Measurements from ENCODE around the gene GLI1.
A peak's percentile ranks its signal among the peaks of the same experiment; 100 is the strongest.

The GLI1 gene

DNA sequence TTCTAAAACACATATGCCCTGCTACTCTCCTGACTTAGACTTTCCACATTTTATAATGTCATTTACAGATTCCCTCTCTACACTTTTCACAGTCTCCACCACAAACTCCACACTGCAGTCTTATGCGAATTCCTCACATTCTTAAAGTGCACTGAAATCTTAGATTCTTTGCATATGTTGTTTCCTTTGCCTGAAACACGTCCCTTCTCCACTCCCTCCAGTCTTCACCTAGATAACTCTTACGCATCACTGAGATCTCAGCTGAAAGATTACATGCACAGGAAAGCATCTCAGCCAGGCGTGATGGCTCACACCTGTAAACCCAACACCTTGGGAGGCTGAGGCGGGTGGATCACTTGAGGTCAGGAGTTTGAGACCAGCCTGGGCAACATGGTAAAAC, 23.9 kb downstream of the GLI1 start:
- H3K27me3 ChIP-seq (ENCODE audit: insufficient read depth, poor library complexity, severe bottlenecking): no peaks in the 10 kb centered on the region
- H3K4me3 ChIP-seq (replicated peaks; ENCODE audit: insufficient read depth, low read length): no peak overlapping the region
- no peak overlapping the region for H3K27ac ChIP-seq (replicated peaks)
- TF ChIP-seq, protein P1, sequence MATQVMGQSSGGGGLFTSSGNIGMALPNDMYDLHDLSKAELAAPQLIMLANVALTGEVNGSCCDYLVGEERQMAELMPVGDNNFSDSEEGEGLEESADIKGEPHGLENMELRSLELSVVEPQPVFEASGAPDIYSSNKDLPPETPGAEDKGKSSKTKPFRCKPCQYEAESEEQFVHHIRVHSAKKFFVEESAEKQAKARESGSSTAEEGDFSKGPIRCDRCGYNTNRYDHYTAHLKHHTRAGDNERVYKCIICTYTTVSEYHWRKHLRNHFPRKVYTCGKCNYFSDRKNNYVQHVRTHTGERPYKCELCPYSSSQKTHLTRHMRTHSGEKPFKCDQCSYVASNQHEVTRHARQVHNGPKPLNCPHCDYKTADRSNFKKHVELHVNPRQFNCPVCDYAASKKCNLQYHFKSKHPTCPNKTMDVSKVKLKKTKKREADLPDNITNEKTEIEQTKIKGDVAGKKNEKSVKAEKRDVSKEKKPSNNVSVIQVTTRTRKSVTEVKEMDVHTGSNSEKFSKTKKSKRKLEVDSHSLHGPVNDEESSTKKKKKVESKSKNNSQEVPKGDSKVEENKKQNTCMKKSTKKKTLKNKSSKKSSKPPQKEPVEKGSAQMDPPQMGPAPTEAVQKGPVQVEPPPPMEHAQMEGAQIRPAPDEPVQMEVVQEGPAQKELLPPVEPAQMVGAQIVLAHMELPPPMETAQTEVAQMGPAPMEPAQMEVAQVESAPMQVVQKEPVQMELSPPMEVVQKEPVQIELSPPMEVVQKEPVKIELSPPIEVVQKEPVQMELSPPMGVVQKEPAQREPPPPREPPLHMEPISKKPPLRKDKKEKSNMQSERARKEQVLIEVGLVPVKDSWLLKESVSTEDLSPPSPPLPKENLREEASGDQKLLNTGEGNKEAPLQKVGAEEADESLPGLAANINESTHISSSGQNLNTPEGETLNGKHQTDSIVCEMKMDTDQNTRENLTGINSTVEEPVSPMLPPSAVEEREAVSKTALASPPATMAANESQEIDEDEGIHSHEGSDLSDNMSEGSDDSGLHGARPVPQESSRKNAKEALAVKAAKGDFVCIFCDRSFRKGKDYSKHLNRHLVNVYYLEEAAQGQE (IDR thresholded peaks at IDR 0.05; ENCODE audit: insufficient replicate concordance, low read depth): no peak
- TF ChIP-seq, protein P2, sequence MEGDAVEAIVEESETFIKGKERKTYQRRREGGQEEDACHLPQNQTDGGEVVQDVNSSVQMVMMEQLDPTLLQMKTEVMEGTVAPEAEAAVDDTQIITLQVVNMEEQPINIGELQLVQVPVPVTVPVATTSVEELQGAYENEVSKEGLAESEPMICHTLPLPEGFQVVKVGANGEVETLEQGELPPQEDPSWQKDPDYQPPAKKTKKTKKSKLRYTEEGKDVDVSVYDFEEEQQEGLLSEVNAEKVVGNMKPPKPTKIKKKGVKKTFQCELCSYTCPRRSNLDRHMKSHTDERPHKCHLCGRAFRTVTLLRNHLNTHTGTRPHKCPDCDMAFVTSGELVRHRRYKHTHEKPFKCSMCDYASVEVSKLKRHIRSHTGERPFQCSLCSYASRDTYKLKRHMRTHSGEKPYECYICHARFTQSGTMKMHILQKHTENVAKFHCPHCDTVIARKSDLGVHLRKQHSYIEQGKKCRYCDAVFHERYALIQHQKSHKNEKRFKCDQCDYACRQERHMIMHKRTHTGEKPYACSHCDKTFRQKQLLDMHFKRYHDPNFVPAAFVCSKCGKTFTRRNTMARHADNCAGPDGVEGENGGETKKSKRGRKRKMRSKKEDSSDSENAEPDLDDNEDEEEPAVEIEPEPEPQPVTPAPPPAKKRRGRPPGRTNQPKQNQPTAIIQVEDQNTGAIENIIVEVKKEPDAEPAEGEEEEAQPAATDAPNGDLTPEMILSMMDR (IDR thresholded peaks at IDR 0.05; ENCODE audit: insufficient read depth, low read length): no peak
- no peak for TF ChIP-seq SPI1 (IDR thresholded peaks at IDR 0.05; ENCODE audit: borderline replicate concordance, low read depth)
- no peak for TF ChIP-seq GABPA (IDR thresholded peaks at IDR 0.05; ENCODE audit: low read depth)
- TF ChIP-seq POLR2AphosphoS5 (IDR thresholded peaks at IDR 0.05; ENCODE audit: low read depth): no peak
- no peak for DNase-seq (ENCODE audit: low read depth in 1 of 2, low spot score in 1 of 2)

DNA sequence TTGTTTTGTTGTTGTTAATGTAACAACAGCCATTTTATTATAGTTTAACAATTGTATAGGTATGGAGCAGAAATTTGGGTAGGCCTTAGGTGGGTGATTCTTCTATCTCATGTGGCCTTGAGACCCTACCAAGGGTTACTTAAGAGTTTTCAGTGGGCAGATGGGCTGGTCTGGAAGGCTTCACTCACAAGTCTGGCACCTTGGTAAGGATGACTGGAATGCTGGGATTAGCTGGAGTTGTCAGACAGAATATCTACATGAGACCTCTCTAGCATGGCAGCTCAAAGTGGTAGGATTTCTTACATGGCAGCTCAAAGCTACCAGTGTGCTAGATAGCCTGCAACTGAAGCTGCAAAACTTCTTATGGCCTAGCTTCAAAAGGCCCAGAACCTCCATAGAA, 26.1 kb downstream of the GLI1 start:
- no peak for DNase-seq (ENCODE audit: low read depth in 1 of 2, low spot score in 1 of 2)
- no peak for TF ChIP-seq GABPA (IDR thresholded peaks at IDR 0.05; ENCODE audit: low read depth)
- Histone ChIP-seq H3K27ac (replicated peaks) (no peak overlapping the region), H3K27me3 (ENCODE audit: insufficient read depth, poor library complexity, severe bottlenecking) (no peaks in the 10 kb centered on the region), H3K4me3 (replicated peaks; ENCODE audit: insufficient read depth, low read length) (no peak overlapping the region)

DNA sequence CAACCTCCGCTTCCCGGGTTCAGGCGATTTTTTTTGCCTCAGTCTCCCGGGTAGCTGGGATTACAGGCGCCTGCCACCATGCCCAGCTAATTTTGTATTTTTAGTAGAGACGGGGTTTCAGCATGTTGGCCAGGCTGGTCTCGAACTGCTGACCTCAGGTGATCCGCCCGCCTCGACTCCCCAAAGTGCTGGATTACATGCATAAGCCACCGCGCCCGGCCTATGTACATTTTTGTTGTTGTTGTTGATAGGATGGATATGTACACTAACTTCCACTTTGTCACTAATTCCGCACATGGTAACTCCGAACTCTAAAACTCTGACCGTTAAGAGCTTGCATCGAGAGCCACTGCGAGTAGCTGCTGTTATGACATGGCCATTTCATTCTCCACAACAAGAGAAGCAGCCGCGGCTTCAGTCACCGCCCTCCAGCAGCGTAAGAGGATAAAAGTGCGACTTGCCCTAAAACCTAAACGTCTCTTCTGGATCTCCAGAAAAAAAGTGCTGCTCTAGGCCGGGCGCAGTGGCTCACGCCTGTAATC, 27.5 kb downstream of the GLI1 start:
- no peak for DNase-seq (ENCODE audit: low read depth in 1 of 2, low spot score in 1 of 2)
- TF ChIP-seq GABPA (IDR thresholded peaks at IDR 0.05; ENCODE audit: low read depth) (no peak), SPI1 (IDR thresholded peaks at IDR 0.05; ENCODE audit: borderline replicate concordance, low read depth) (no peak), POLR2AphosphoS5 (IDR thresholded peaks at IDR 0.05; ENCODE audit: low read depth) (no peak)
- TF ChIP-seq, protein P1 (IDR thresholded peaks at IDR 0.05; ENCODE audit: insufficient replicate concordance, low read depth): no peak
- TF ChIP-seq, protein P2 (IDR thresholded peaks at IDR 0.05; ENCODE audit: insufficient read depth, low read length): no peak
- 0 out of 2 replicates have a peak overlapping the region, but pooled peaks have one; percentile 4 for H3K4me3 ChIP-seq (replicated peaks; ENCODE audit: insufficient read depth, low read length)
- peak overlapping the region; percentile 21; the same call in 1 of the 2 replicates for H3K27ac ChIP-seq (replicated peaks)
- H3K27me3 ChIP-seq (ENCODE audit: insufficient read depth, poor library complexity, severe bottlenecking): no peaks in the 10 kb centered on the region

DNA sequence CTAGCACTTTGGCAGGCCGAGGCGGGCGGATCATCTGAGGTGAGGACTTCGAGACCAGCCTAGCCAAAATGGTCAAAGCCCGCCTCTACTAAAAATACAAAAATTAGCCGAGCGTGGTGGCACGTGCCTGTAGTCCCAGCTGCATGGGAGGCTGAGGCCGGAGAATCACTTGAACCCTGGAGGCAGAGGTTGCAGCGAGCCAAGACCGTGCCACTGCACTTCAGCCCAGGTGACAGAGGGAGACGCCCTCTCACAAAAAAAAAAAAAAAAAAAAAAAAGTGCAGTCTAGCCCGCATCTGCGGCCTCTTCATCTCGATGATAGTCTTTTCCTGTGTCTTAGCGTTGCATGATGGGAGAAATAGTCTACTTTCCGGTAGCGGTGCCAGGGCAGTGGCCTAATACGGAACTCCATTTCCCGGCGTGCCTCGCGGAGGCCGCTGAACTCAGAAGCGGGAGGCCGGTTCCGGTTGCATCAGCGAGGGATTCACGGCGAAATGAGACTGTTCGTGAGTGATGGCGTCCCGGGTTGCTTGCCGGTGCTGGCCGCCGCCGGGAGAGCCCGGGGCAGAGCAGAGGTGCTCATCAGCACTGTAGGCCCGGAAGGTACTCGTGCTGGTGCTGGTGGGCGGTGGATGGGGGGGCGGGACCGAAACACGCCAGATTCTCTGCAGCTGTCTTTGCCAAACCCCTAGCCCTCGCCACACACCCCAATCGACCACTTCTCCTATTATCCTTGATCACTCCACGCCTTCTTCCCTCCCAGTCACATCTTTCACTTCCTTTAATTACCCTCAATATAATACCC, 28.2 kb downstream of the GLI1 start, which contains the start of gene MARS1:
Gene MARS1 (plus strand): TSS at position 472 of the 805 bp plus-strand sequence. CDS start 23 bp downstream, at position 495.
- TF ChIP-seq POLR2AphosphoS5 (IDR thresholded peaks at IDR 0.05; ENCODE audit: low read depth): peak; percentile 91
- TF ChIP-seq, protein P2 (IDR thresholded peaks at IDR 0.05; ENCODE audit: insufficient read depth, low read length): no peak
- TF ChIP-seq, protein P1 (IDR thresholded peaks at IDR 0.05; ENCODE audit: insufficient replicate concordance, low read depth): peak; percentile 53
- TF ChIP-seq SPI1 (IDR thresholded peaks at IDR 0.05; ENCODE audit: borderline replicate concordance, low read depth): peak; percentile 69; the same call in 1 of the 2 replicates
- peak; percentile 88 for TF ChIP-seq GABPA (IDR thresholded peaks at IDR 0.05; ENCODE audit: low read depth)
- H3K27ac ChIP-seq (replicated peaks): peak within 1 kb of the TSS; percentile 84
- DNase-seq (ENCODE audit: low read depth in 1 of 2, low spot score in 1 of 2): peak; percentile 96 to 98
- no peaks in the 10 kb centered on the region for H3K27me3 ChIP-seq (ENCODE audit: insufficient read depth, poor library complexity, severe bottlenecking)
- H3K4me3 ChIP-seq (replicated peaks; ENCODE audit: insufficient read depth, low read length): peak within 1 kb of the TSS; percentile 93
